GM19351 (cell line): Measurements from ENCODE around the gene ECM1.

Experiments used
- ATAC-seq: cut with Tn5 transposase; IDR thresholded peaks from one replicate; pipeline ENCODE4 v1.9.1; 2021; ENCODE audit warnings: mild to moderate bottlenecking, moderate library complexity; ENCODE audit not compliant: unreplicated experiment

Gene ECM1

GRCh38 chr1:150543500-150544143 lies 35.7 kb downstream of the ECM1 start:
- no peak for ATAC-seq

- ATAC-seq = no peak
These were observed 36.3 kb downstream of the ECM1 start for GRCh38 chr1:150544204-150544603.

- no peak for ATAC-seq
These were observed 37.6 kb downstream of the ECM1 start for GRCh38 chr1:150545486-150546032.

- no peak for ATAC-seq
These were observed 38.5 kb downstream of the ECM1 start for GRCh38 chr1:150546294-150546937.

- ATAC-seq = no peak
These were observed 40.4 kb downstream of the ECM1 start for GRCh38 chr1:150548324-150548631.

GRCh38 chr1:150548632-150549495 lies 41.0 kb downstream of the ECM1 start, which contains the start of gene ADAMTSL4:
Gene ADAMTSL4 (plus strand): TSS chr1:150549408. CDS start chr1:150552289, 2,881 bp downstream.
- no peak for ATAC-seq

- no peak for ATAC-seq
These were observed 41.8 kb downstream of the ECM1 start for GRCh38 chr1:150549496-150550221.

- no peak for ATAC-seq
These were observed 42.5 kb downstream of the ECM1 start for GRCh38 chr1:150550222-150551050.

GRCh38 chr1:150551051-150551783 lies 43.3 kb downstream of the ECM1 start:
- no peak for ATAC-seq

- ATAC-seq = no peak
These were observed 43.8 kb downstream of the ECM1 start for GRCh38 chr1:150551784-150552127.

GRCh38 chr1:150552128-150552910 lies 44.4 kb downstream of the ECM1 start:
- ATAC-seq = no peak

- ATAC-seq = no peak
These were observed 45.0 kb downstream of the ECM1 start for GRCh38 chr1:150552911-150553289.

- no peak for ATAC-seq
These were observed 45.6 kb downstream of the ECM1 start for GRCh38 chr1:150553392-150554085.

- ATAC-seq = no peak
These were observed 46.2 kb downstream of the ECM1 start for GRCh38 chr1:150554086-150554452.

GRCh38 chr1:150555198-150555970 lies 47.5 kb downstream of the ECM1 start:
- no peak for ATAC-seq

GRCh38 chr1:150555971-150556865 lies 48.3 kb downstream of the ECM1 start:
- no peak for ATAC-seq
